SH-SY5Y (cell line): ENCODE results near the gene SIGLEC15.

Experiments
- GATA2 ChIP-seq: IDR thresholded peaks from 2 replicates; pipeline ENCODE4 v1.6.1; 2011; ENCODE audit warnings: mild to moderate bottlenecking, low read depth, low read length
- GATA3 ChIP-seq: IDR thresholded peaks from 2 replicates; pipeline ENCODE4 v1.6.1; 2011; ENCODE audit warnings: low read depth, mild to moderate bottlenecking, low read length, moderate library complexity

Gene SIGLEC15

GRCh38 chr18:45851161-45851925 is 25.9 kb downstream of the SIGLEC15 start:
- TF ChIP-seq GATA2 (no peak), GATA3 (no peak)

DNA sequence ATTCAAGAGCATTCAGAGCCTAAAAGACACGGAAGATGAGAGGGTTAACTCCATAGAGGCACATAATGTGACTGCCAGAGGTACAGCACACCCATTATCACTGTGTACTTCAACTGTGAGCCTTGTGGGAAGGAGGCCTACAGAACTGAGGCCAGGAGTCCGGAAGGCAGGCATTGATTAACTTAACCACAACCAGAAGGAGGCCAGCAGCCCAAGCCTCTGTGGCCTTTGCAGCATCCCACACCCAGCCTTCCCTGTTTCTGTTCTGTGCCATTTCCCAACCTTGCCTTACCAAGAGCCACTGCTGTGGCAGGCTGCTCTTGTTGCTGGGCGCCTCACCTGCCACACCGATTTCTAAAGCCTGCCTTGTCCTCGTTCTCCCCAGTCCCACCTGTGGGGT is 27.2 kb downstream of the SIGLEC15 start:
- no peak for TF ChIP-seq GATA2
- no peak for TF ChIP-seq GATA3

- TF ChIP-seq GATA2 = no peak
Observed at GRCh38 chr18:45854036-45854586, 28.6 kb downstream of the SIGLEC15 start.

- TF ChIP-seq GATA2 (no peak), GATA3 (no peak)
Observed at GRCh38 chr18:45856531-45856930, 31.1 kb downstream of the SIGLEC15 start.

- no peak for TF ChIP-seq GATA2
- no peak for TF ChIP-seq GATA3
Observed at GRCh38 chr18:45859334-45859733, 33.9 kb downstream of the SIGLEC15 start.

DNA sequence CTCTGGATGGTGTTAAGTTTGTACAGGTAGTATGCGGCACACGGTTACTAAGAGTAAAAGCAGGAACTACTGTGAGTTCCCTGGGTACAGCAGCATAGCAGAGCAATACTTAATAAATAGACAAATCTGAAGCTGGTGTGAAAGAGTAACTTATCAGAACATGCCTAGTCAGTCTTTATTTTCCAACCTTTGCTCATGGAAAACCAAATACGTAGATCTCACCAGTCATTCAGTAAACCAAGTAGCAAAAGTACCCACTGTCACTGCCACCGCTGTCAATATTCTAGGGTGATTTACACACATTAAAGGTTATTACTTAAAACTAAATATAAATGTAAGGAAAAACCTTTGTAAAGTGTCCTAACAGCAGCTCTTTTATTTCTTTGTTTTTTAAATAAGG is 35.0 kb downstream of the SIGLEC15 start:
- no peak for TF ChIP-seq GATA2
- no peak for TF ChIP-seq GATA3

DNA sequence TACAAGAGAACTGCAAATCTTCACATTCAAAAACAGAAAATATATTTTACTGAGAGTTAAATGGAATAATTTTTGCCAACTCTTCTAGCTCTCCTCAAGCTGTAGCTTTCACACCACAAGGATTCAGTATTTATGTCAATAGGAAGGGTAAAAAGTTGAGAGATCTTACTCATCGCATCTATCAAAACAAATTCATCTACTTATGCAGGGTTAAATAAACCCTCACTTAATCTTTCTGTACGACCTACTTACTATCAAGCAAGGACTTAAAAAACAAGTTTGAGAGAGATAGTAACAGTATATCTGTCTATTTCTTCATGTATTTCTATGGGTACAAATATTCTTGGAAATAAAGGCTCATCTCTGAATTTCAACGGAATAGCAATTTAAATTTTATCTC is 35.5 kb downstream of the SIGLEC15 start:
- TF ChIP-seq GATA3 (no peak), GATA2 (no peak)

DNA sequence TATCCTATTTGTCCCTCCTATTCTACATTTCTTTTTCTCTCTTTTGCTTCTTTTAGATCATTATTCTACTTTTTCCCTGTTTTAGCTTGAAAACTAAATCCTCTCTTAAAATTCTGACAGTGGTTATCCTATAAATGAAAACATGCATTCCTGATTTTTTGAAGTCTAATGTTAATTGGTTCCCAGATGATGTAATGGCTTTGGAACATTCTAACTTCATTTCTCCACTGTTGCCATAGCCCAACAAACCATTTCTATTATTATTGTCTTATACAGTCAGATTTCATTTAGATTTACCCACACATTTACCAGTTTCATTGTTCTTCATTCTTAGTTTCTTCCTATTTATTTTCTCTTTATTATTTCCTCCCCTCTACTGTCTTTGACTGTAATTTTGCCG is 36.5 kb downstream of the SIGLEC15 start:
- TF ChIP-seq GATA3 (no peak), GATA2 (no peak)

GRCh38 chr18:45863469-45863868 is 38.0 kb downstream of the SIGLEC15 start:
- TF ChIP-seq GATA2 (no peak), GATA3 (no peak)

- no peak for TF ChIP-seq GATA2
- no peak for TF ChIP-seq GATA3
Observed at GRCh38 chr18:45864081-45864480, 38.6 kb downstream of the SIGLEC15 start.

GRCh38 chr18:45865466-45865865 is 40.0 kb downstream of the SIGLEC15 start:
- TF ChIP-seq GATA2 = no peak
- TF ChIP-seq GATA3 = no peak

DNA sequence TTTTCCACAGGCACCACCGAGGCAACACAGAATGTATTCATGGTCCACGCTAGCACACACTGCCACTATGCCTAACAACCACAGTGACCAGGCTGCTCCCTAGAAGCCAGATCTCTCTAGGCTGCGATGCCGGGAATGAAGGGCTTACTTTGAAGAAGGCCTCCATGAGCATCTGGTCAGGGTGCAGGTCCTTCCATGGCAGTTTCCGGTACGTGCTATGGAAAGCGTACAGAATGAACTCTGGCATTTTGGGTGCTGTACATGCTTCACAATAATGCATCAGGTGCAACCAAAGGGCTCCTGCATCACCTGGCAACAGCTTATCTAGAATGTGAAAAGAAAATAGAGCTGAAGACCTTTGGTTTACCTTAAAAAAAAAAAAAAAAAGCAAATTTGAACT is 44.9 kb downstream of the SIGLEC15 start:
- TF ChIP-seq GATA3 = no peak
- TF ChIP-seq GATA2 = no peak

- no peak for TF ChIP-seq GATA2
- no peak for TF ChIP-seq GATA3
Observed at GRCh38 chr18:45871431-45872084, 46.1 kb downstream of the SIGLEC15 start.

GRCh38 chr18:45874491-45875184 is 49.2 kb downstream of the SIGLEC15 start:
- peak; percentile 12; the same call in 1 of the 2 replicates for TF ChIP-seq GATA2
- TF ChIP-seq GATA3 = no peak
